Smooth muscle cell (in vitro differentiated cells): ENCODE measurements around the gene CMTM3. TPM values are rescaled to one million over a fixed set of nuclear protein-coding genes. Genes with fewer than 3 reads are reported as not detected.

Source experiments
- DNase-seq: peaks from one replicate; lab custom pipeline; 2025; ENCODE audit not compliant: unreplicated experiment; lab: John Stamatoyannopoulos, UW
- H2AFZ ChIP-seq: fragments of 200-600 bp; sonication (generic); 2 replicates; pipeline ENCODE4 v1.6.0; 2016; ENCODE audit warnings: antibody characterized with exemption, low read depth, mild to moderate bottlenecking
- H3F3A ChIP-seq: fragments of 200-600 bp; sonication (generic); 2 replicates; pipeline ENCODE4 v1.6.0; 2017; ENCODE audit warnings: antibody characterized with exemption, low read depth
- H3K27ac ChIP-seq: fragments of 200-600 bp; sonication (generic); 2 replicates; pipeline ENCODE4 v1.5.1; 2016; ENCODE audit warnings: low read depth, mild to moderate bottlenecking
- H3K27me3 ChIP-seq: fragments of 200-600 bp; sonication (generic); 2 replicates; pipeline ENCODE4 v1.6.1; 2016; ENCODE audit warnings: low read depth, mild to moderate bottlenecking
- H3K36me3 ChIP-seq: fragments of 200-600 bp; sonication (generic); 2 replicates; pipeline ENCODE4 v1.5.1; 2016; ENCODE audit warnings: low read depth
- H3K4me1 ChIP-seq: fragments of 200-600 bp; sonication (generic); 2 replicates; pipeline ENCODE4 v1.5.1; 2016; ENCODE audit warnings: low read depth
- H3K4me2 ChIP-seq: fragments of 200-600 bp; sonication (generic); 2 replicates; pipeline ENCODE4 v1.6.0; 2016; ENCODE audit warnings: mild to moderate bottlenecking
- H3K4me3 ChIP-seq: fragments of 200-600 bp; sonication (generic); 2 replicates; pipeline ENCODE4 v1.5.1; 2016; ENCODE audit warnings: mild to moderate bottlenecking
- H3K79me2 ChIP-seq: fragments of 200-600 bp; sonication (generic); 2 replicates; pipeline ENCODE4 v1.6.0; 2016; ENCODE audit warnings: low read depth, mild to moderate bottlenecking
- H3K9ac ChIP-seq: fragments of 200-600 bp; sonication (generic); 2 replicates; pipeline ENCODE4 v1.6.0; 2016; ENCODE audit warnings: low read depth
- H3K9me3 ChIP-seq: fragments of 200-600 bp; sonication (generic); replicated peaks from 2 replicates; pipeline ENCODE4 v1.5.1; 2016; ENCODE audit warnings: low read depth
- H4K20me1 ChIP-seq: fragments of 200-600 bp; sonication (generic); 2 replicates; pipeline ENCODE4 v1.6.0; 2016; ENCODE audit warnings: low read depth
- WGBS: methylation state at CpG from one replicate; pipeline ENCODE4 v1.1.7; 2016; ENCODE audit warnings: low lambda C conversion rate; 5-methylcytosine and 5-hydroxymethylcytosine counted together
- polyA plus RNA-seq: library from polyadenylated mRNA; unstranded; fragments of >200 nt; fragmentation: Nextera tagmentation; extraction: Ambion mirVana; gene quantifications from 2 replicates; pipeline ENCODE4 v1.2.1, GENCODE V29; 2016
- total RNA-seq: library from RNA; depleted of rRNA; stranded (reverse); fragments of >200 nt; gene quantifications from 2 replicates; pipeline ENCODE4 v1.2.3, GENCODE V29; 2014
- TF ChIP-seq, protein P1 (sequence below): fragments of 200-600 bp; sonication (generic); IDR thresholded peaks from 2 replicates; pipeline ENCODE4 v1.5.1; 2017; ENCODE audit warnings: borderline replicate concordance, mild to moderate bottlenecking, antibody characterized with exemption; ENCODE audit not compliant: insufficient read depth, poor library complexity, severe bottlenecking

The CMTM3 gene
- total and polyA plus RNA-seq, 2 experiments from 2014 or later, result 21.8 to 57.8 TPM

DNA sequence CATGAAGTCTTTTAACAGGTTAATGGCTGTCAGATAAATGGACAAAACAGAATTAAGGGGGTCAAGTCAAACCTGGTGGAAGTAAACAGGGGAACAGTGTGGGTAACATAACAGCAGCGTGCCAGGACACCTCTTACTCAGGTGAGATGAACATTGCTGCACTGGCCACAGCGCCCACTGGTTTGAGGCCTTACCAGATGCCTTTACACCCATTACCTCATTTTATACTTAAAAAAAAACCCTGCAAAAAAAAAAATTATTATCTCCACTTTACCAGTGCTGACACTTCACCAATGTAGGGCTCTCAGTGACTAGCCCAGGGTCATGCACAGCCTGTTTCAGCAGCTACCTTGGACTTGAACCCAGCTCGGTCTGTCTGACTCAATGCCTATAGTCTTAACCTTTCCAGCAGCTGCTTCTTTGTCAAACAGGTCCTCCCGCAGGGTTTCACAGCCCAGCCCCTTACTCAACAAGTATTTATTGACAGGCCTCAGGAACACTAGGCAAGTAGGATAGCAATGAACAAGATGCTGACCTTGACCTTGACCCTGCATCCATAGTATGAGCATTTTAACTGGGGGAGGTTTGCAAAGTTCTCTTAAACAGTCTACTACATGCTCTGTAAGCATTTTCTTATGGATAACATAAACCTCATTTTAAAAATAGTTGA is 30.2 kb downstream of the CMTM3 start:
- Histone ChIP-seq H3K36me3 (no peaks in the 10 kb centered on the region), H3K79me2 (no peaks in the 10 kb centered on the region), H3K4me1 (no peaks in the 10 kb centered on the region), H3K9me3 (no peaks in the 10 kb centered on the region), H3K9ac (no peak overlapping the region), H2AFZ (no peak overlapping the region), H3K27ac (no peak overlapping the region), H3K27me3 (no peaks in the 10 kb centered on the region), H4K20me1 (peaks cover 5% of the 10 kb centered on the region), H3F3A (no peaks in the 10 kb centered on the region), H3K4me3 (no peak overlapping the region), H3K4me2 (no peak overlapping the region)
- TF ChIP-seq, protein P1, sequence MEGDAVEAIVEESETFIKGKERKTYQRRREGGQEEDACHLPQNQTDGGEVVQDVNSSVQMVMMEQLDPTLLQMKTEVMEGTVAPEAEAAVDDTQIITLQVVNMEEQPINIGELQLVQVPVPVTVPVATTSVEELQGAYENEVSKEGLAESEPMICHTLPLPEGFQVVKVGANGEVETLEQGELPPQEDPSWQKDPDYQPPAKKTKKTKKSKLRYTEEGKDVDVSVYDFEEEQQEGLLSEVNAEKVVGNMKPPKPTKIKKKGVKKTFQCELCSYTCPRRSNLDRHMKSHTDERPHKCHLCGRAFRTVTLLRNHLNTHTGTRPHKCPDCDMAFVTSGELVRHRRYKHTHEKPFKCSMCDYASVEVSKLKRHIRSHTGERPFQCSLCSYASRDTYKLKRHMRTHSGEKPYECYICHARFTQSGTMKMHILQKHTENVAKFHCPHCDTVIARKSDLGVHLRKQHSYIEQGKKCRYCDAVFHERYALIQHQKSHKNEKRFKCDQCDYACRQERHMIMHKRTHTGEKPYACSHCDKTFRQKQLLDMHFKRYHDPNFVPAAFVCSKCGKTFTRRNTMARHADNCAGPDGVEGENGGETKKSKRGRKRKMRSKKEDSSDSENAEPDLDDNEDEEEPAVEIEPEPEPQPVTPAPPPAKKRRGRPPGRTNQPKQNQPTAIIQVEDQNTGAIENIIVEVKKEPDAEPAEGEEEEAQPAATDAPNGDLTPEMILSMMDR, result no peak
- 94% methylated on average over 4 of the region's 4 CpGs for WGBS
- DNase-seq, result no peak

DNA sequence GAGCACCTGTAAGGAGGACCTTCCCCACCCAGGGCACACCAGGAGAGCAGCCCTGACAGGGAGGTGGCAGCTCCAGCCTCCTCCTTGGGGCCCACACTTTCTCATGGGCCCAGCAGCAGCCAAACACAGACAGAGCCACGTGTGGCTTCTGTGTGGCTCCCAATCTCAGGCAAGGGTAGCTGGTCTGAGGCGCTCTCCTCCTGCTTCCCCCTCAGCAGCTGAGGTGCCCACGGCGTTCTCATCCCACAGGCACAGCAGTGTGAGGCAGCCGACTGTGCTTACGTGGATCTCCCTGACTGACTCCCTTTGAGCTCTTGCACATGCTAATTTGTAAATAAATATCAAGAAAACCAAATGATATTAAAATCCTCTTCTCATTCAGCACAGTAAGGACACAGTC is 30.9 kb downstream of the CMTM3 start:
- H4K20me1 ChIP-seq, result peaks cover 11% of the 10 kb centered on the region
- 86% methylated on average over 6 of the region's 6 CpGs for WGBS
- no peaks in the 10 kb centered on the region for H3K9me3 ChIP-seq
- H3K9ac ChIP-seq, result no peak overlapping the region
- H3K27ac ChIP-seq, result no peak overlapping the region
- H2AFZ ChIP-seq, result no peak overlapping the region
- TF ChIP-seq, protein P1, result no peak
- no peaks in the 10 kb centered on the region for H3K36me3 ChIP-seq
- no peaks in the 10 kb centered on the region for H3K4me1 ChIP-seq
- no peaks in the 10 kb centered on the region for H3F3A ChIP-seq
- DNase-seq, result no peak
- H3K27me3 ChIP-seq, result no peaks in the 10 kb centered on the region
- no peak overlapping the region for H3K4me2 ChIP-seq
- H3K4me3 ChIP-seq, result no peak overlapping the region
- no peaks in the 10 kb centered on the region for H3K79me2 ChIP-seq

DNA sequence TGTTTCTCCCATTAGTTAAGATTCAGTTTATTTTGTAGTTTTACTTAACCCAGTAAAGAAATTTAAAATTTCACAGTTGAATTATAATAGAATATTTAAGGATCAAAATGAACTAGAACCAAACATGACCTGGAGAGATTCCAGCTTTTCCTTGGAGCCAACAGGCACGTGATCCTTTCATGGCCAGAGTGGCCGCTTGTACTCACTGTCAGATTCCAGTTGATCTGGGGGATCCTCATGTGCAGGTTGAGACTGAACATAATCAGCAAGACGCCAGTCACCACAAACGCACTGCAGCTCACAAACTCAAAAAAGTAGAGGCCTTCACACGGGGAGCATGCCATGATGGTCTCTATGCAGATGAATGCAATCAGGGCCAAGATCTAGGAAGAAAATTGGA is 31.7 kb downstream of the CMTM3 start:
- Histone ChIP-seq H3K79me2 (no peaks in the 10 kb centered on the region), H3K4me3 (no peak overlapping the region), H3F3A (no peaks in the 10 kb centered on the region), H3K4me1 (no peaks in the 10 kb centered on the region), H3K27me3 (no peaks in the 10 kb centered on the region), H3K27ac (no peak overlapping the region), H3K9me3 (no peaks in the 10 kb centered on the region), H3K4me2 (no peak overlapping the region), H3K36me3 (no peaks in the 10 kb centered on the region), H2AFZ (no peak overlapping the region), H4K20me1 (peaks cover 11% of the 10 kb centered on the region), H3K9ac (no peak overlapping the region)
- no peak for DNase-seq
- WGBS, result 95% methylated on average over 5 of the region's 5 CpGs
- TF ChIP-seq, protein P1, result no peak

DNA sequence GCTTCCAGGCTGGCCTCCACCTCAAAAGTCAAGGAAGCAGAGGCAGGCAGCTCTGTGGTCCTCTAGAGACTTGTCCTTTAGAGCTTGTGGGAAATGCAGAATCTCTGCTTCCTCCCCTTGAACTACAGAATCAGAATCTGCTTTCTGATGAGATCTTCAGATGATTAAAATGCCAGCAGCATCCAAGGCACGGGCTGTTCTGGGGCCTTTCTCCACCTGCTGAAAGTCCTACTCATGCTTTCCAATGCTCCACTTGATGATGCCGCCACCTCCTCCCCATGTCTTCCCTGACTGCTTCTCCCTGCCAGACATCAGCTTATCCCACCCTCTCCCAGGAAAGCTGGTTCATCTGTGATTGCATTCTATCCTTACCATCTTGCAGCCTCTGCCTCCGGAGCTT is 33.3 kb downstream of the CMTM3 start:
- 90% methylated on average over 3 of the region's 3 CpGs for WGBS
- DNase-seq, result no peak
- H3K79me2 ChIP-seq, result no peaks in the 10 kb centered on the region
- no peak overlapping the region for H3K27ac ChIP-seq
- no peak overlapping the region for H3K4me2 ChIP-seq
- H3K4me1 ChIP-seq, result no peaks in the 10 kb centered on the region
- H3F3A ChIP-seq, result no peaks in the 10 kb centered on the region
- H4K20me1 ChIP-seq, result peaks cover 11% of the 10 kb centered on the region
- H2AFZ ChIP-seq, result no peak overlapping the region
- no peak overlapping the region for H3K9ac ChIP-seq
- no peaks in the 10 kb centered on the region for H3K27me3 ChIP-seq
- H3K4me3 ChIP-seq, result no peak overlapping the region
- H3K9me3 ChIP-seq, result no peaks in the 10 kb centered on the region
- H3K36me3 ChIP-seq, result no peaks in the 10 kb centered on the region
- TF ChIP-seq, protein P1, result no peak
